NK-92 (cell line): Measurements from ENCODE around the gene EYA3.

Experiments used
- DNase-seq: peaks from one replicate; lab custom pipeline; 2025; ENCODE audit not compliant: unreplicated experiment; lab: John Stamatoyannopoulos, UW

The EYA3 gene

DNA sequence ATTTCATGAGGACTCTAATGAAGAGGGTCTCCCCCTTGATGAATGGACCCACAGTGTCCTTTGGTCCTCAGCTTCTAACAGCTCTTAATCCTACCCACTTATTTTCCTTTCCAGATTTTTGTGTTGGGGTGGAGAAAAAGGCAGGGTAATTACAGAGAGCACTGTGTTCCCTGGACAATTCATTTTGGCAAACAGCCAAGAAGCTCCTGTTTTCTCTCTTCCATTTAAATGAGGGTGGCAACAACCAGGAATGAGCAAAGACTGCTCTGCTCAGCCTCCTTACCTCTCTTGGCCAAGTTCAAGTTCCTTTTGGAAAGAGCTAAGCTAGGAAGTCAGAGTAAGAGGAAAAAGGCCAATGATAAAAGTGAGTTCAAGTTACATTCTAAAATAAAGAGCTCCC is 116.7 kb downstream of the EYA3 start:
- no peak for DNase-seq

DNA sequence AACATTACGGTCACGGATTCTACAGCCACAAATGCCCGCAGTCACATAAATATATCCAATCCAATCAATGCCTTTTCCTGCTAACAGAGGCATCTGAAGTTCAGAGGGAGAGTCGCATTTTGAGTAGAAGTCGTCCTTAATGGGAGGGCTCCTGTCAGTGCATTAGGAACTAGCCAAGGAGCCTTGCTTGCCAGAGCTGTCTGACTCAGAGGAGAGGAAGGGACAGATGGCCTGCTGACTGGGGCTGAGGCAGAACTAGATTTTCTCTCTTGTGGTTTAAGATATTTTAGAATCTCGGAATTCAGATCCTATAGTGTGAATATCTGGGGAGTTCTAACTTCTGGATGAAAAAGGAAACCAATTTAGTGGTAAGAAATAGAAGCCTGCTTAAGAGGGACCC is 118.0 kb downstream of the EYA3 start:
- no peak for DNase-seq

DNA sequence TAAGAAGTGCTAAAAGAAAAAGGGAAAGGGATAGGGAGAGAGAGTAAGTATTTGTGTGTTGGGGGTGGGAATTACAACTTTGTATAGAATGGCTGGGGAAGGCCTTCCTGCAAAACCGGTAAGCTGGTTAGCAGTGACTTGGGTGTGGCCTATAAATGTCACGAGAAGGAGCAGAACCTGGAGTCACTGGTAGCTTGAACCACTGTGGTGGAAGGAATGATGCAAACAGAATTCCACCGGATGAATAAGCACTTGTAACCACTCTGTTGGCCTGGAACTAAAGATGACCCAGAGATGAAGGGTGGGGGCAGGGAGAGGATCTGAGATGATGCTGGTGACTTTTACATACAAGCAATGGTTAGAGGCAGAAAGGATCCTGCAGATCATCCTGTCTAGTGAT is 119.7 kb downstream of the EYA3 start:
- no peak for DNase-seq

DNA sequence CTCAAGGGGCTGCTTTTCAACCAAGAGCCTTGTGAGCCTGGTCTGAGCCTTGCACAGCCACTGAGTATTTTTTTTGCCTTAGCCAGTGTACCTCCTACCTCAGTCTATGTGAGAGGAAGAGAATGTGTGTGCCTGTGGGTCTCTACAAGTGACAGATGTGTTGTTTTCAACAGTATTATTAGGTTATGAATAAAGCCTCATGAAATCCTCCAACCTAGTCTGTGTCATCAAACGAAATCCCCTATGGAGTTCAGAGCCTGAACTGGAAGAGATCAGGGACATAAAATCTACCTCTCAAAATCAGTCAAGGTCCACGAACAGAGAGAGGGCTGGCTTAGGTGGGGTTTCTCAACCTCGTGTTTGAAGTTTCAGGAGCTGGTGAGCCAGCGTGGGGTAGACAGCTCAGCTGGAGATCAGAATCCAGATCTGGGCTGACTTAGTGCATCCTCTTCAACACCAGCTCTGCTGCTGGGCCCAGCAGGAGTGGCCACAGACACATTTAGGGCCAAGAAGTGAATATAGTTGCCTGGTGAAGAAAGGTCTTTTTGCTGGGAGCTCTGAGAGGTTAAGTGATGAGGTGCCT is 120.4 kb downstream of the EYA3 start:
- no peak for DNase-seq

DNA sequence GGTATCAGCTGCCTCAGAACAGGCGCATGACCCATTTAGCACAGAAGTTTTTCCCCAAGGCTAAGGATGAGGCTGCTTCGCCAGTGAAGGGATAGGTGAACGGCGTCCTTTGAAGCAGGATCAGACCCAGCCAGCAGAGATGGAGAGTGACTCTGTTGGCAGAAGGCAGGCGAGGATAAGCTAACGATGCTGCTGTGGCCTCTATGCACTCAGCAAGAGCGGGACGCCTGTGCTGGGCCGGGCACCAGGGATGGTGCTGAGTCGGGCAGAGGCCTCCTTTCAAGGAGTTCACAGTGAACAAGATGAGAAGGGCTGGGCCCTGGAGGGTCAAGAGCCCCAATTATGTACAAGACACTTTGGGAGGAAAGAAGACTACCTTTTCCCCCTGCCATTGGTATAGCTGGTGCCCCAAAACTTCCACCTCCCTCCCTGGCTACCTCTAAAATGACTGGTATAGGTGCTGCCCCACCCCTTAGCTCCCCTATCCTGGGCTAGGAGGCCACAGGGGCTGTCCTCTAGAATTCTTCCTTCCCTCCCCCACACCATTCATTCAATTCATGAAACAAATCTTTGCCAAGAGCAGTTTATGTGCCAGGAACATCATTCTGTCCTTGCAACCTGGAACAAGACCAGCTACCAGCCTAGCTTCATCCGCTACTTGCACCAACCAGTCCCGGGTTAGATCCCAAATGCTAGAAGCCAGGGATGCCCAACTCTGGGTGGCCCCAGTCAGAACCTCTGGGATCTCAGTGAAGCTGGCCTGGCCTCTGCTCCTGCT is 121.1 kb downstream of the EYA3 start:
- DNase-seq = no peak

DNA sequence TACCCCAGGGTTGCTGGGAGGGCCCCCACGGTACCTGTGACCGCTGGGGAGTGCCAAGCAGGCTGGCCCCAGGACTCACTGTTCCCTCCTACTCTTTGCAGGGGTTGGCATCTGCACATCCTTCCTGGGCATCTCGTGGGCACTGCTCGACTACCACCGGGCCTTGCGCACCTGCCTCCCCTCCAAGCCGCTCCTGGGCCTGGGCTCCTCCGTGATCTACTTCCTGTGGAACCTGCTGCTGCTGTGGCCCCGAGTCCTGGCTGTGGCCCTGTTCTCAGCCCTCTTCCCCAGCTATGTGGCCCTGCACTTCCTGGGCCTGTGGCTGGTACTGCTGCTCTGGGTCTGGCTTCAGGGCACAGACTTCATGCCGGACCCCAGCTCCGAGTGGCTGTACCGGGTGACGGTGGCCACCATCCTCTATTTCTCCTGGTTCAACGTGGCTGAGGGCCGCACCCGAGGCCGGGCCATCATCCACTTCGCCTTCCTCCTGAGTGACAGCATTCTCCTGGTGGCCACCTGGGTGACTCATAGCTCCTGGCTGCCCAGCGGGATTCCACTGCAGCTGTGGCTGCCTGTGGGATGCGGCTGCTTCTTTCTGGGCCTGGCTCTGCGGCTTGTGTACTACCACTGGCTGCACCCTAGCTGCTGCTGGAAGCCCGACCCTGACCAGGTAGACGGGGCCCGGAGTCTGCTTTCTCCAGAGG is 121.9 kb downstream of the EYA3 start:
- DNase-seq = no peak

DNA sequence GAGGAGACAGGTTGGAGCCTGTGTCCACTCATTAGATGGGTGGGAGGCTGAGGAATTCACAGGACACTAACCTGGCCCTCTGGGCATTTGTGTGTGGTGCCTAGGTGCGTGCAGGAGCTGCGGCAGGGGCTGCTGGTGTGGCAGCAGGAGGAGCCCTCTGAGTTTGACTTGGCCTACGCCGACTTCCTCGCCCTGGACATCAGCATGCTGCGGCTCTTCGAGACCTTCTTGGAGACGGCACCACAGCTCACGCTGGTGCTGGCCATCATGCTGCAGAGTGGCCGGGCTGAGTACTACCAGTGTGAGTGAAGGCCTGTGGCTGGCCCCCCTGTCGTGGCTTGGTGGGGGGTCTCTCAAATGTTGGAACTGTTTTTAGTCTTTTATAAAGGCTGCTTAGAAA is 125.0 kb downstream of the EYA3 start:
- DNase-seq = no peak

DNA sequence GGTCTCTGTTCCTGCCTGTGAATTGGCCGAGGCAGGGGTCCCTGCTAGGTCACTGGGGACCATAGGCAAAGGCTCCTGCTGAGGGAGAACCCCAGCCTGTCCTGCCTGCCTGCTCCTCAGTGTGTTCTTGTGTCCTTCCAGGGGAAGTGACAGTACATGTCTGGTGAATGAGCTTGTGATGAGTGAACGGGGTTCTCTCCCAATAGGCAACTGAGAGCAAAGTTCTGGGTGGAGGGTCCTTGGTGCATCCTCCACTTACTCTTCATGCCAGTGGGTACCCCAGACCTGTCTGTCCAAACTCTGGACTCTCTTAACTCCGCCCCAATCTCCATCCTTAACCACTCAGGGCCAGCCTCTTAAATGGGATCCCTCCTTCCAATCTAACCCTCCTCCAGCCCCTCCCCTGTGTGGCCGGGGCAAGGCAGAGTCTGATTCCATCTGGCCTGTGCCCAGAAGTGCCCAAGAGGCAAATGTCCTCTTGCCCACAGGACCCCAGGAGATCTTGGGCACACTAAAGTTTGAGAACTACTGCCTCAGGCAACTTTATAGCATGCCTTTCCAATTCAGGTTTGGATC is 126.7 kb downstream of the EYA3 start:
- no peak for DNase-seq

DNA sequence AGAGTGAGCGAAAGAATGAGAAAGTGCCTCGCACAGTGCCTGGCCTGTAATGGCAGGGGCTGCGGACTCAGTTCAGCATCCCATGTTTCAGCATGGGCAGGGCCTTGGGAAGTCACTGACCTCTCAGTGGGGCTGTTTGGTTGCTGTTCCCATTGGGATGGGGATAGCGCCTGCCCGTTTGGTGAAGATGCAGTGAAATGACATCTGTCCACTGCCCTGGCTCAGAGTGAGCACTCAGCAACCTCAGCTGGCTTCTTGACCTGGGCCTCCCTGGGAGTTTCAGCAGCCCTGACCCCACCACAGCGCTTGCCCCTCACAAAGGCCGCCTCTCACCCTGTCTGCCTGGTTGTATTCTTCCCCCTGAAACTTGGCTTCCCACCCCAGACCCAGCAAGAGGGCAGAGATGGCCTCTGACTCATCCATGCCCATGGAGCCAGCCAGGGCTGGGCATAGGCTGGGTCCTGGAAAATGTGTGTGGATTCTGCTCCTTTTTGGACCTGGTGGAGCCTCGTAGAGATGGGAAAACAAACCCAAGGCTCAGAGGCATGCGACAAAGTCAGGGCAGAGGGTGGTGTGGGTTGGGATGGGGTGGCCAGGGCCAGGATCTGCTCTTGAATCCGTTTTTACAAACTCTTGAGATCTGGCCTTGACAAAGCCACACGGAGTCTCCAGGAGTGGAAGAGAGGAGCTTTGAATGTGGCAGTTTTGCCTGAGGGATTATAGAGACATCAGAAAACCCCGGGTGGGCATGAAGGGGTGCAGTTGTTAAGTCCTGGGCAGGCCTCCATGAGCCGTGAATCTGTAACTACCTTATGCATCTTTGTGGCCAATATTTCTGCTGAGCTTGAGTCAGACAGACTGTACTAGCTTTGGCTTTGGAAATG is 127.4 kb downstream of the EYA3 start:
- no peak for DNase-seq

DNA sequence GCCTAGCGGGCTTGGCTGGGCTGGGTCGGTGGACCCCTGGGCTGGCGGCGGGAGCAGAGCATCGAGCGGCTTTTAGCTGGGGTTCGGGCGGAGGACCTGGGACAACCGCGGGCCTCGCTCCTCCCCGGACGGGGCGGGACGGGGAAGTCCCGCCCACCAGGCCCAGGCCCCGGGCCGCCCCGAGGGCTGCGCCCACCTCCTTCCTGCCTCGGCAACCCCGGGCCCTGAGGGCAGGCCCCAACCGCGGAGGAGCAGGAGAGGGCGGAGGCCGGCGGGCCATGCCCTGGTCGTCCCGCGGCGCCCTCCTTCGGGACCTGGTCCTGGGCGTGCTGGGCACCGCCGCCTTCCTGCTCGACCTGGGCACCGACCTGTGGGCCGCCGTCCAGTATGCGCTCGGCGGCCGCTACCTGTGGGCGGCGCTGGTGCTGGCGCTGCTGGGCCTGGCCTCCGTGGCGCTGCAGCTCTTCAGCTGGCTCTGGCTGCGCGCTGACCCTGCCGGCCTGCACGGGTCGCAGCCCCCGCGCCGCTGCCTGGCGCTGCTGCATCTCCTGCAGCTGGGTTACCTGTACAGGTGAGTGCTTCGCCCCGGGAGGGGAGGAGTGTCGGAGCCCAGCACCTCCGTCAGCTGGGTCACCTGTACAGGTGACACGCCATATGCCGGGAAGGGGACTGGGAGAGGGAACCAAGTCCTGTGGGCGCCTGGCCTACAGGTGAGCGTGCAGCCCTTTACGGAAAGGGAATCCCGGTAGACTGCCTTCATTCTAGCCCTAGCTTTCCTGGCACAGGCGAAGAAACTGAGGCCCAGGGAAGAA is 128.4 kb downstream of the EYA3 start, which contains the start of gene XKR8:
XKR8 (plus strand) TSS at position 182 of the 812 bp plus-strand sequence; CDS start at position 279, 97 bp downstream.
- DNase-seq = no peak

DNA sequence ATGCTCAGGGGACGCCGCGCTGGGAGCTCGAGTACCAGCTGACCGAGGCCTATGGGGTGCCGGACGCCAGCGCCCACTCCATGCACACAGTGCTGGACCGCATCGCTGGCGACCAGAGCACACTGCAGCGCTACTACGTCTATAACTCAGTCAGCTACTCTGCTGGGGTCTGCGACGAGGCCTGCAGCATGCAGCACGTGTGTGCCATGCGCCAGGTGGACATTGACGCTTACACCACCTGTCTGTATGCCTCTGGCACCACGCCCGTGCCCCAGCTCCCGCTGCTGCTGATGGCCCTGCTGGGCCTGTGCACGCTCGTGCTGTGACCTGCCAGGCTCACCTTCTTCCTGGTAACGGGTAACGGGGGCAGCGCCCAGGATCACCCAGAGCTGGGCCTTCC is 129.9 kb downstream of the EYA3 start:
- DNase-seq = no peak

DNA sequence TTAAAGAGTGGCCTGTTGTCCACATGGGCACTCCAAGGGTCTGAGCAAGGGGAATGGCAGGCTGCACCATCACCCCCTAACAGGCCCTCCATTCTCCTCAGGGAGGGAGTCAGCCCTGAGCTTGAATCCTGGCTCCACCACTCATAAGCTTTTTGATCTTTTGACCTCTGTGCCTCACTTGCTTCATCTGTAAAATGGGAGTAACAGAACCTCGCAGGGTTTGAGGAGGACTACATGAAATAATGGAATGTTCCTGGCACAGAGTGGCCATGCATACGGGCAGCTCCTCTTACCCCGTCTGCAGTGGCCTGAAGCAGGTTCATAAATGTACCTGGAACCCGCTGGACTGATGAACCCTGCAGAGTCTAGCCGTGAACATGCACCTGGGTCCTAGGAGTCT is 130.8 kb downstream of the EYA3 start:
- no peak for DNase-seq

DNA sequence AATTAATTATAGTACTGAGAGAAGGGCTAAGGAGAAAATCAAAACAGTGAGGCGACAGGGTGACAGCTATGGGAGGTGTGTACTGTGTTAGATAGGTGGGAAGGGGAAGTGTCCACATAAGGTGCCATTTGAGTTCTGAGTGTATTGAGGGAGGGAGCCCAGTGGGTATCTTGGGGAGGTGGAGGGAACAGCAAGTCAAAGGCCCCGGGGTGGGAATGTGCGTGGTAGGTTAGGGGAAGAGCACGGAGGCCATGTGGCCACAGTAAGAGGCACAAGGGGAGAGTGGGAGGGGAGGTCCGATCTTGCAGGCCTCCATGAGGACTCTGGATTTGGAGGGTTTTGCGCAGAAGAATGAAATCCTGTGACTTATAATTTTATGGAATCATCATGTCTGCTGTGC is 131.6 kb downstream of the EYA3 start:
- DNase-seq = no peak

DNA sequence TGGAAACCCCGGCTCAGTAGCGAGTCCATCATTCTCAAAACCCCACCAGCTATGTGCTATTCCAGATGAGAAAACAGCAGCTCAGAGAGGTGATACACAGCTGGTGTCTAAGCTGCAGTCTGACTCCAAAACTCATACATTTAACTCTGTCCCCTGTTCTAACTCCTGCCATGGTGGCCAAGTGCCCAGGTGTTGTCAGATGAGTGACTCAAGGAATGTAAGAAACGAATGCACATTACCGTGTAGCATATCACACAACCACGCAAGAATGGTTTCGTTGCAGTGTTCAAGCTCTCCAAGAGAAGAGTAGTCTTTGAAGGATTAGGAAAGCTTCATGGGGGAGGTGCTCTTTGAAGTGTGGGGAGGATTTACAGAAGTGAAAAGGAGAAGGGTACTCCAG is 133.3 kb downstream of the EYA3 start:
- no peak for DNase-seq

DNA sequence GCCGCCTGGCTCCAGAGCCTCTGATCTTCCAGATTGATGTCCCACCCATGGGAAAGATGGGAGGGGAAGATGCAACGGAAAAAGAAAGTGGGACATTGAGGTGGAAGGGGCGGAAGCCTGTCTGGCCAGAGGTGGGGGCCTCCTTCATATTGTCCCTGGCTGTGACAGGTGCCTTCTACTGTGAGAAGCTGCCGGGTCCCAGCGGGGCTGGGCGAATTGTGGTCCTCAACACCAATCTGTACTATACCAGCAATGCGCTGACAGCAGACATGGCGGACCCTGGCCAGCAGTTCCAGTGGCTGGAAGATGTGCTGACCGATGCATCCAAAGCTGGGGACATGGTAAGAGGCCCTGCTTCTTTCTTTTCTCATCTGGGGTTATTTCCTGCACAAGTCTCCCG is 134.2 kb downstream of the EYA3 start:
- DNase-seq = no peak

DNA sequence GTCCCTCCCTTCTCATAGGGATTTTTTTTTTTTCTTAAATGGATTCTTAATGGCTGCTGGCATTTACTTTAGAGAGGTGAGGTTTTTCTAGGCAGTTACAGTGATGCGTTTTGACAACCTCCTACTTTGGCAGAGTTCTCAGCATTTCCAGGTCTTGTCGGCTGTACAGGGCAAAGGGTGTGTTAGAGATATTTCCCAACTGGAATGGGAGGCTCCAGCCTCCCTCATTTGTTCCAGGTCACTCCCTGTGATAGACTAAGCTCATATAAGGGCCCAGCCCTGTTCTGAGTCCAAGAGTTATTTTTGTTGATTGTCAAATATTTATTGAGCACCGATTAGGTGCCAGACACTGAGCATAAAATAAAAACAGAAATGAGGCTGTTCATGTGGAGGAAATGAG is 136.3 kb downstream of the EYA3 start:
- DNase-seq = no peak

DNA sequence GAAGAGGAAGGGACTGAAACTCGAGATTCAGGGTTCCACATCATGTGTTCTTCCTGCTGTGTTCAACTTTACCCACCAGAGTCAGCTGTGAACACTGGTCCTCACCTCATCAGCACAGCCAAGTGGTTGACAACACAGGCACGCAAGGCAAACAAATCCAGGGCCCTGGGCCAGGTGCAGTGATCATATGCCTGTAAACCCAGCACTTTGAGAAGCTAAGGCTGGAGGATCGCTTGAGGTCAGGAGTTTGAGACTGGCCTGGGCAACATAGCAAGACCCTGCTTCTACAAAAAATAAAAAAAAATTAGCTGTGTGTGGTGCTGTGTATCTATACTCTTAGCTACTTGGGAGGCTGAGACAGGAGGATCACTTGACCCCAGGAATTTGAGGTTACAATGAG is 137.0 kb downstream of the EYA3 start:
- no peak for DNase-seq

DNA sequence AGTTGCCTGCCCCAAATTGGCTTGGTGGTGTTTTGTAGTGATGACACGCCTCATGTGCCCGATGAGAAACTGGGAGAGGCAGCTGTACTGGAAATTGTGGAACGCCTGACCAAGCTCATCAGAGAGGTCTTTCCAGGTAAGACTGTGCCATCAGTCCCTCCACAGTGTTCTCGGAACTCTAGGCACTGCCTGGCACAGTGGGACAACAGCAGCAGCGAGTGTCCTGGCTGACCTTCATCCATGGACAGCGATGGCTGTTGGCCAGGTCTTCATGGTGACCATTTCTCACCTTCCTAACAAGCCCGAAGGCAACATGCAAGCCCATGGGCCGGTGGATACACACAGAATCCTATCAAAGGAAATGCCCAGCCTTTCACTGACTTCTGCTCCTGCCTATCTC is 139.4 kb downstream of the EYA3 start:
- no peak for DNase-seq

DNA sequence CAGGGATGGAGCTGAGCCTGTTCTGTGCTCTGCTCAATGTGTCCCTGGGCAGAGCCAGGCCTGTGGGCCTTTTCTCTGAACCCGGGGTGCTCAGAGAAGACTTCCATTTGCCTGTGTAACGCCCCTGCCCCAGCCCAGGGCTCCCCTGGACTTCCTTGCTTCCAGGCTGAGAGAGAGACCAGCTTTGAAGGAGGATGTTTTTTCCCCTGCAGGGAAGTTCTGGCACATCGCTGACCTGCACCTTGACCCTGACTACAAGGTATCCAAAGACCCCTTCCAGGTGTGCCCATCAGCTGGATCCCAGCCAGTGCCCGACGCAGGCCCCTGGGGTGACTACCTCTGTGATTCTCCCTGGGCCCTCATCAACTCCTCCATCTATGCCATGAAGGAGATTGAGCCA is 143.4 kb downstream of the EYA3 start:
- DNase-seq = no peak
